ENCODE data around the gene FNBP1. TPM values are rescaled to one million over a fixed set of nuclear protein-coding genes. Genes with fewer than 3 reads are reported as not detected.
A peak's percentile ranks its signal among the peaks of the same experiment; 100 is the strongest.

The FNBP1 gene
- total RNA-seq, 2 experiments from 2014 or later, result 153 to 167 TPM

DNA sequence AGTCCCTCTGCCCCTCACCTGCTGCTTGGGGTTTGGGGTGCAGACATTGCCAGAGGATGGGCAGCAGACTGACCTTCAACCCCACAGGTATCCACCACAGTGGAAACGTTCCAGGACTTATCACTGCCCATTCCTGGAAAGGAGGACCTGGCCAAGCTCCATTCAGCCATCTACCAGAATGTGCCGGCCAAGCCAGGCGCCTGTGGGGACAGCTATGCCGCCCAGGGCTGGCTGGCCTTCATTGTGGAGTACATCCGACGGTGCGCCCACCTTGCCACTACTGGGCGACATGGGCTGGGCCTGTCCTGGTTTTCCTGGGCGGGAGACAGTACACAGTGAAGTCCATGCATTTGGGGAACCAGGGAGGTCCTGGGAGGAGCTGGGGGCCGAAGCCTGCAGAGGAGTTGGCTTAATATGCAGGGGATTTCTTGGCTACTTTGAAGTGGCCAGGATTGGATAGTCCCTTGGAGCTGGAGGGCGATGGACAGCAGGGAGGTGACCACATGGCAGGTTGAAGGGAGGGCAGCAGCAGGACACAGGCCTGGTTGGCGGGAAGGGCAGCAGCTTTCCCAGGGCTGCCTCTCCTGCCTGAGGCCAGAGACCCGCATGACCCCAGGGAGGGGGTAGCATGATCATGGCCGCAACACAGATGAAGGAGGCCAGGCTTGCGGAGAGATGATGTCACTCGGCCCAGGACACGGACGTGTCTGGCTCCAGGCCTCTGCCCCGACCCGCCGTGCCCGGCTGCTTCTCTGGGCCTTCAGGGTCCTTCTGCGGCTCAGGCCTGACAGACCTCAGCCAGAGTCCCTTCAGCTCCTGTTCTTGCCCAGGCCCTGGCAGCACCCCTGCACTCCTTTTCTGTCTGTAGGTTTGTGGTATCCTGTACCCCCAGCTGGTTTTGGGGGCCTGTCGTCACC, 173.1 kb downstream of the FNBP1 start:
- Mint-ChIP-seq H3K27me3 (no peaks in the 10 kb centered on the region), H3K4me1 (peaks cover 83% of the 10 kb centered on the region), H3K4me3 (peak overlapping the region; percentile 52), H3K9me3 (ENCODE audit: low read depth) (no peaks in the 10 kb centered on the region), H3K27ac (peak overlapping the region; percentile 94), H3K36me3 (peaks cover 55% of the 10 kb centered on the region)
- DNase-seq (no peak), ATAC-seq (no peak)
- CTCF ChIA-PET, result interaction anchor here (0.7 to 12.0 kb wide), 2 partner anchors 17 to 63 kb away, joined by 3 to 110 read pairs; no protein-coding TSS in a partner anchor

DNA sequence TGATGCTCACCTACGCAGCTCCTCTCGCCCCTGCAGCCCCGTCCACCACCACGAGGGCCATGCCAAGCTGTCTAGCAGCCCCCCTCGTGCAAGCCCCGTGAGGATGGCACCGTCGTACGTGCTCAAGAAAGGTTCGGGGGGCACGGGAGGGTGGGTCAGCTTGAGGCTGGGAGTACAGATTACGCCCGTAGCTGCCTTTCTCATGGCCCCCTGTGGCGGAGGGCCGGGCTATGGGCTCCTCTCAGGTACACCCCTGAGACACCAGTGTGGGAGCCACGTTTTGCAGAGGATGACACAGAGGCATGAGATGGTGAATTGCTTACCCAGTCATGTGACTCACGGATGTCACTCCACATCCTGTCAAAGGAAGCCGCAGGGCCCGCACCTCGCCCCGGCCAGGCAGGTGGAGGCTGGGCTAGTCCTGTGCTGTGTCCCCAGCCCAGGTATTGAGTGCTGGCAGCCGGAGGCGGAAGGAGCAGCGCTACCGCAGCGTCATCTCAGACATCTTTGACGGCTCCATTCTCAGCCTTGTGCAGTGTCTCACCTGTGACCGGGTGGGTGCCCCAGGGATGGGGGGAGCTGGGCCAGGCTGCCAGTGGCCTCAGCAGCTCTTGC, 174.0 kb downstream of the FNBP1 start:
- peak overlapping the region; percentile 52 for H3K4me3 Mint-ChIP-seq
- peak overlapping the region; percentile 94 for H3K27ac Mint-ChIP-seq
- H3K4me1 Mint-ChIP-seq, result peaks cover 84% of the 10 kb centered on the region
- peak; percentile 97 for DNase-seq
- H3K36me3 Mint-ChIP-seq, result peaks cover 53% of the 10 kb centered on the region
- no peaks in the 10 kb centered on the region for H3K9me3 Mint-ChIP-seq (ENCODE audit: low read depth)
- ATAC-seq, result peak; percentile 87
- H3K27me3 Mint-ChIP-seq, result no peaks in the 10 kb centered on the region
- CTCF ChIA-PET, result interaction anchor here (0.8 to 12.0 kb wide), 5 partner anchors 9 to 368 kb away, joined by 3 to 110 read pairs (median 4); no protein-coding TSS in a partner anchor

DNA sequence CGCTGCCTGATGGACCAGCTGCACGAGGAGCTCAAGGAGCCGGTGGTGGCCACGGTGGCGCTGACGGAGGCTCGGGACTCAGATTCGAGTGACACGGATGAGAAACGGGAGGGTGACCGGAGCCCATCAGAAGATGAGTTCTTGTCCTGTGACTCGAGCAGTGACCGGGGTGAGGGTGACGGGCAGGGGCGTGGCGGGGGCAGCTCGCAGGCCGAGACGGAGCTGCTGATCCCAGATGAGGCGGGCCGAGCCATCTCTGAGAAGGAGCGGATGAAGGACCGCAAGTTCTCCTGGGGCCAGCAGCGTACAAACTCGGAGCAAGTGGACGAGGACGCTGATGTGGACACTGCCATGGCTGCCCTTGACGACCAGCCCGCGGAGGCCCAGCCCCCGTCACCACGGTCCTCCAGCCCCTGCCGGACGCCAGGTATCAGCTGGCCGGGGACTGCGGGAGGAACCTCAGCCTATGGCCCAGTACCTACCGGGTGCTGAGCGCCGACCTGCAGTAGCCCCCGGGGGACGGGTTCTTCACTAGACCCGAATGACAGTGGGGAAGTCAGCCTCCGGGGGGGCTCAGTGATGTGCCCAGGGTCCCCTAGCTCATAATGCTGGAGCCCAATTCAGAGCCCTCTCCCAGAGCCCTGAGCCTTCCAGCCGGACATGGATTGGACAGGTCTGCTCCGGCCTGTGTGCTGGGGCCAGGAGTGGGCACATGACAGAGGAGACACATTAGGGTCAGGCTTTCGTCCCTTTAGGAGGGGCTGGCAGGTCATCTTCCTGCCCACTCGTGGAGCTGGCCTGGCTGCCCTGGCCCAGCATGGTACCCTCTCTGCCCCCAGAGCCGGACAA, 174.7 kb downstream of the FNBP1 start:
- peak overlapping the region; percentile 94 for H3K27ac Mint-ChIP-seq
- H3K4me1 Mint-ChIP-seq, result peaks cover 90% of the 10 kb centered on the region
- no peaks in the 10 kb centered on the region for H3K9me3 Mint-ChIP-seq (ENCODE audit: low read depth)
- peak overlapping the region; percentile 26 for H3K4me3 Mint-ChIP-seq
- peaks cover 55% of the 10 kb centered on the region for H3K36me3 Mint-ChIP-seq
- H3K27me3 Mint-ChIP-seq, result no peaks in the 10 kb centered on the region
- CTCF ChIA-PET, result interaction anchor here (0.8 to 12.0 kb wide), 7 partner anchors 10 to 368 kb away, joined by 3 to 110 read pairs (median 4); no protein-coding TSS in a partner anchor
- no peak for ATAC-seq
- DNase-seq, result no peak

DNA sequence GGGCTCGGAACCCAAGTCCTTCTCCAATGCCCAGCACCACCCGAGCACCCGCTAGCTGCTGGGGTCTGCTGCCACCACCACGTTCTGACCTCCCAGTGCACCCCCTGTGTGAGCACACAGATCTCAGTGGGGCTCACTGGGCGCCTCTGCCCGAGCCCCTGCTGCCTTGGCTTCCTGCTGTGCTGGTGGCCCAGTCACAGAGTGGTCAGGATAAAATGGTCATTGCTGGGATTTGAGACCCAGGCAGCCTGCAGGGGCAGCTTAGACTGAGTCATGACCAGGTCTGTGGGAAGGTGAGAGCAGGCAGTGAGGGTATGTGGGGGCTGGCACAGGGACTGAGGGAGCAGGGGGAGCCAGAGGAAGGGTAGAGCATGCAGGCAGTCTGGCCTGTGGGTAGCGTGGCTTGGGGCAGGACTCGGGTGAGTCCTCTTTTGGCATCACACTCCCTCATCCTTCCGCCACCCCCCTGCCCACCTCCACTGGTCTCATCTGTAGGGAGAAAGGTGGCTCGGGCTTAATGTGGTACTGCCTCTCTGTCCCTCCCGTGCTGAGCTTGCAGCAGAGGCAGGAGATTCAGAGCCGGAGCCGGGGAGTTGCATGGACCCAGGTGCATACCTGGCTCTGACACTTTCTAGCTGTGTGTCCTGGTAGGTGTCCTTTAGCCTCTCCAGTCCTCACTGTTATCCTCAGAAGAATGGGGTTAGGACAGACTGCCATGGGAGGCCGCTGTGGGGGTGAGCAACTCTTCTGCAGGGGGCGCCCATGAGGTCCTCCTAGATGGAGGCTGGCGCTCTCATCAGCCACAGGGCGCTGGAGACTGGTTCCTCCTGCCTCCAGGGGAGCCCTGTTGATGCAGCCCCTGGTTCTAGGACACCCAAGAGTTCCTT, 175.6 kb downstream of the FNBP1 start:
- ATAC-seq, result no peak
- Mint-ChIP-seq H3K27me3 (no peaks in the 10 kb centered on the region), H3K4me3 (peak overlapping the region; percentile 26), H3K9me3 (ENCODE audit: low read depth) (no peaks in the 10 kb centered on the region), H3K4me1 (peaks cover 93% of the 10 kb centered on the region), H3K36me3 (peaks cover 58% of the 10 kb centered on the region), H3K27ac (peak overlapping the region; percentile 88)
- CTCF ChIA-PET, result interaction anchor here (0.5 to 12.0 kb wide), 7 partner anchors 10 to 125 kb away, joined by 3 to 110 read pairs (median 4); no protein-coding TSS in a partner anchor
- DNase-seq, result no peak

DNA sequence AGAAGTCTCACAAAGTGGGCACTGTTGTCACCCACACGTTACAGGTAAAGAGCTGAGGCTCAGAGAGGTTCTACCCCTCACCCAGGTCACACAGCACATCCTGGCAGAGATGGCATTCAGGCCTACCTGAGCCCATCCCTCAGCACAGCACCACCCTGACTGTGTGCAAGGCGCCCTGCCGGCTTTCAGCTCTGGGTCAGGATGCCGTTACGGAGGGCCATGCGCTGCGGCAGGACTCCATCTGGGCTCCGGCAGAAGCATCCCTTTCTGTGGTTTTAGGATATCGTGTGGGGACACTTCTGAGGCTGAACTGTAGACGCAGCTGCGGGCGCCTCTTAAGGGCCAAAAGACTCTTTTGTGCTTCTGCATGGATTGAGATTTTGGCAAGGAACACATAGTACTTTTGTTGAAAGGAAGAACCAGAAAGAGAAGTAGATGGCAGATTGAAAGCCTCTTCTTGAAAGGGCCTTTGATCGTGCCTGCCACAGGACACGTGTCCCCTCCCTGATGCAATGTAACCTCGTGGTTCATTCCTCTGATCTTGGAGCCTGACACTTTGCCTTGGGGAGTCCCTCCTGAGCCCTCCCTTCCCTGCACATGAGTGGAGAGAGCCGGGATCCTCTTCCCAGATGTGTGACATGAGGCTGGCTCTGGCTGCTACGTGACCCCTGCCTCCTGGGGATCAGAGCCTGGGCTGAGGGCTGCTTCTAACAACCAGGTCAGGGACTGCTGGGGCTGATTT, 176.4 kb downstream of the FNBP1 start:
- ATAC-seq, result no peak

DNA sequence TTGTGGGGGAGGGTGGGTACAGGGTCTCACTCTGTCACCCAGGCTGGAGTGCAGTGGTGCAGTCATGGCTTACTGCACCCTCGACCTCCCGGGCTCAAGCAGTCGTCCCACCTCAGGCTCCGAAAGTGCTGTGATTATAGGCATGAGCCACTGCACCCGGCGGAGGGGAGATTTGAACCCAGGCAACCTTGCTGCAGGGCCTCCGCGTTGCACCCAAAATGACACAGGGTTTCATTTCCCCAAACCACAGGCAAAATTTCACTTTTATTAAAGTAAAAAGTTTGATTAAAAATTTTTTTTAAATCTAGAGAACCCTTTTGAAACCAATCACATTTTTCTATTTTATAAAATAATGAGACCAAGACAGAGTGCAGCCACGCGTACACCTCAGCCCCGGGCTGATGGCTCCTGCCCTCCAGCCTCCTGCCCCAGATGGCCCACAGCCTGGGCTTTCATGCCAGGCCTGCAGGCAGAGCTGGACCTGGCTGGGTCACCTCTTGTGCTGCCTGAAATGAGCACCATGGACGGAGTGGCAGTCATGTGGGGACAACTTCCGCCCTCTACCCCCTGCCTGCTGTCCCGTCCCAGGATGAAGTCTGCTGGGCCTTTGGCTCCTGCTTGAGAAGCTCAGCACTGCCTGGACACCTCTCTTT, 177.2 kb downstream of the FNBP1 start:
- DNase-seq (no peak), ATAC-seq (no peak)
- Mint-ChIP-seq H3K27me3 (no peaks in the 10 kb centered on the region), H3K27ac (peak overlapping the region; percentile 90), H3K9me3 (ENCODE audit: low read depth) (no peaks in the 10 kb centered on the region), H3K36me3 (peaks cover 61% of the 10 kb centered on the region), H3K4me3 (peak overlapping the region; percentile 2), H3K4me1 (peaks cover 95% of the 10 kb centered on the region)
- CTCF ChIA-PET, result interaction anchor here (0.6 to 12.0 kb wide), 4 partner anchors 11 to 27 kb away, joined by 3 to 110 read pairs (median 3); no protein-coding TSS in a partner anchor

More for the DNA sequence above, 176.4 kb downstream of the FNBP1 start:
- Mint-ChIP-seq H3K27me3 (no peaks in the 10 kb centered on the region), H3K36me3 (peaks cover 61% of the 10 kb centered on the region), H3K27ac (peak overlapping the region; percentile 88), H3K4me1 (peaks cover 95% of the 10 kb centered on the region), H3K9me3 (ENCODE audit: low read depth) (no peaks in the 10 kb centered on the region), H3K4me3 (peak overlapping the region; percentile 2)
- CTCF ChIA-PET, result interaction anchor here (0.6 to 12.0 kb wide), 3 partner anchors 10 to 22 kb away, joined by 3 to 110 read pairs (median 3); no protein-coding TSS in a partner anchor
- DNase-seq, result no peak

DNA sequence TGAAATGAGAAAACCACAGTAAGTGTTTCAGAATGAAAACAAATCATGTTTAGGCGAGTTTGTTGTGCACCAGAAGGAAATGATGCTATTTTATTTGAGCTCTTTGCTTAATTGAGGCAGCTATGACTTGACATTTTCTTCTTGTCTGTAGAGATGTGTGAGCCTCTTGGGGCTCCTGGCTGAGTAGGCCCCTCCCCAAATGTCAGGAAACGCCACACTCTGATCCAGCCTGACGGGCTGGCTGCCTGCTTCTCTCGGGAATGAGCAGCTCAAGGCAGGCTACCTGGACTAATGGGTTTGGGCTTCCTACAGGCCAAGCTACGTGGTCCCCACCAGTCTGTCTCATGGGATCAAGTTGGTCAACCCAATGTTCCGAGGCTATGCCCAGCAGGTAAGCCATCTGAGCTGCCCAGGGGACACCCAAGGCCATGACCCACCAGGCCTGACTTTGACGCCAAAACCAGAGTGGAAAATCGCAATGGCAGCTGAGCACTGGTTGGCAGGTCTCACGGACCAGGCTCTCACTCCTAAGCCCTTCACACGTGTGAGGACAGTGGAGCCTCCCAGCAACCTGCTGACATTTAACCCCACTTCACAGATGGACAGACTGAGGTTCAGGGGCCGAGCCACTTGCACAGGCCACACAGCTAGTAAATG, 177.9 kb downstream of the FNBP1 start:
- Mint-ChIP-seq H3K4me1 (peaks cover 93% of the 10 kb centered on the region), H3K4me3 (peak overlapping the region; percentile 53), H3K9me3 (ENCODE audit: low read depth) (no peaks in the 10 kb centered on the region), H3K27ac (peak overlapping the region; percentile 90), H3K36me3 (peaks cover 59% of the 10 kb centered on the region), H3K27me3 (no peaks in the 10 kb centered on the region)
- ATAC-seq, result no peak
- DNase-seq, result peak; percentile 61
- CTCF ChIA-PET, result interaction anchor here (0.8 to 12.0 kb wide), 10 partner anchors 9 to 164 kb away, joined by 3 to 110 read pairs (median 3); no protein-coding TSS in a partner anchor

DNA sequence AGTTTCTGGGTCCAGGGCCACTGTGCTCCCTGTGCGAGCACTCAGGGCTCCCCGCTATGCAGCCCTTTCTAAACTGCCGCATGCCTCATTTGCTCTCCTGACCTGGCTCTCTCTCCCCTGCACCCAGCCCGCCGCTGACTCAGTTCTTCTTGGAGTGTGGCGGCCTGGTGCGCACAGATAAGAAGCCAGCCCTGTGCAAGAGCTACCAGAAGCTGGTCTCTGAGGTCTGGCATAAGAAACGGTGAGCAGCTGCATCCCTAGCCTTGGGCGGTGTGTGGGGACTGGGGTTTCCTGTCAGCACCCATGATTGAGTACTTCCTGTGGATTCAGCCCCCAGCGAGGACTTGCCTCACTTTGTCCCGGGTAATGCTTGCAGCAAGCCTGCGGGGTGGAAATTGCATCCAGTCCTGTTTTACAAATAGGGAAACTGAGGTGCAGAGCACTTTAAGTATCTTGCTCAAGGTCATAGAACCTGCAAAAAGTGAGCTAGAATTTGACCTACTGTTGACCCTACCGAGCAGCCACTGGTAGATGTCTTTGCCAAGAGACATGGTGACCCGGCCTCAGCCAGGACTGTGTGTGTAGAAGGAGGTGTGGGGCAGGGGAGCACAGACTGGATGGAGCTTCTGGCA, 179.8 kb downstream of the FNBP1 start:
- ATAC-seq (peak; percentile 81), DNase-seq (peak; percentile 97)
- Mint-ChIP-seq H3K27me3 (no peaks in the 10 kb centered on the region), H3K36me3 (peaks cover 62% of the 10 kb centered on the region), H3K4me3 (peak overlapping the region; percentile 55), H3K4me1 (peaks cover 90% of the 10 kb centered on the region), H3K27ac (peak overlapping the region; percentile 90), H3K9me3 (ENCODE audit: low read depth) (no peaks in the 10 kb centered on the region)
- CTCF ChIA-PET, result interaction anchor here (0.9 to 12.0 kb wide), 7 partner anchors 14 to 342 kb away, joined by 3 to 110 read pairs (median 4); no protein-coding TSS in a partner anchor

DNA sequence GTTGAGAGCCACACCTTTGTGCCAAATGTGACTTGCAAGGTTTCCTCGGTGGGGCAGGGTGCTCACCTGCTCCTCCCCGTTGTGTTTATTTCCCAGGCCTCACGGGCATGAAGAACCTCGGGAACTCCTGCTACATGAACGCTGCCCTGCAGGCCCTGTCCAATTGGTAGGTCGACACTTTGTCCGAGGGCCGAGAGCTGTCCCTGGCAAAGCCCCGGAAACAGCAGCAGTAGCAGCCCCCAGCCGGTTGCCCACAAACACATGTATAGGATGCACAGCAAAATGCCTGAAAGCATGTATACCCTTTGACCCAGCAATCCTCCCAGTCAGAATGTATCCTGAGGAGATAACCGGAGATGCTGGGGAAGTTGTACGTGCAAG, 181.6 kb downstream of the FNBP1 start:
- ATAC-seq (no peak), DNase-seq (no peak)
- CTCF ChIA-PET, result interaction anchor here (1.9 to 12.0 kb wide), 2 partner anchors 26 to 54 kb away, joined by 4 to 110 read pairs; no protein-coding TSS in a partner anchor
- peaks cover 72% of the 10 kb centered on the region for H3K36me3 Mint-ChIP-seq
- peak overlapping the region; percentile 3 for H3K4me3 Mint-ChIP-seq
- peak overlapping the region; percentile 92 for H3K27ac Mint-ChIP-seq
- no peaks in the 10 kb centered on the region for H3K27me3 Mint-ChIP-seq
- H3K4me1 Mint-ChIP-seq, result peaks cover 90% of the 10 kb centered on the region
- no peaks in the 10 kb centered on the region for H3K9me3 Mint-ChIP-seq (ENCODE audit: low read depth)
